Endometrium (tissue), 2 donors: Measurements from ENCODE around the gene KRTAP10-2.
"Not testable (repeated sequence)": the region's sequence is repeated elsewhere in the genome, so short reads cannot be mapped to it uniquely, and the experiment has no call there.

Experiments
- FAIRE-seq: peaks from 2 replicates; lab custom pipeline; 2012; peaks lifted over from hg19 to GRCh38; lab: Jason Lieb, UNC
- donor health status: control.
- donor health status: control.

Gene KRTAP10-2

GRCh38 chr21:44513389-44514217, 37.7 kb downstream of the KRTAP10-2 start:
- FAIRE-seq: no peak

GRCh38 chr21:44512496-44513388, 38.6 kb downstream of the KRTAP10-2 start:
- FAIRE-seq: no peak

GRCh38 chr21:44511938-44512275, 39.4 kb downstream of the KRTAP10-2 start:
- FAIRE-seq: no peak

DNA sequence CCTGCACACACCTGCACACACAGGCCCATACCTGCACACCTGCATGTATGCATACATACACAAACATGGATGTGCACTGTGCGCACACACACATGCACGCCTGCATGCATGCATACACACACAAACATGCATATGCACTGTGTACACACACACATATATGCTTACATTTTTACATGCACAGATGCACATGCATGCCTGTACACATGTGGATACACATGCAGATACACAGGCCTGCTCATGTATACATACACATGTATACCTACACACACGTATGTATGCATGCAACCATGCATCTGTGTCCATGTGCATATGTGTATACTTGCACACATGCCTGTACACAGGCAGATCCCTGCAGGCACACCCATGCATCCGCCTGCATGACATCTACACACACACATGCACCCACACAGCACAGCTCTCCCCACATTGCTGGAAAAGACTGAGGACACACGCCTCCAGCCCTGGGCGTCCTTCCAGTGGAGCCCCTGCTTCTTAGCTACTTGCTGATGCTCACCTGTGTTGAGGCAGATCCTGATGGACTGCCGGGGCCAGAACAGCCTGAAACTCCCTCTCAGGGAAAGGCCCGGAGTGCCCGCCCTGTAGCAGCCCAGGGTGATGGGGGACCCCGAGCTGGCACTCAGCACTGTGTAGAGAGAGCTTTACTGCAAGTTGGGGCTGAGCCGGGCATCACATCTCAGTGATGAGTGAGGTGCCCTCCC, 39.9 kb downstream of the KRTAP10-2 start:
- no peak for FAIRE-seq

DNA sequence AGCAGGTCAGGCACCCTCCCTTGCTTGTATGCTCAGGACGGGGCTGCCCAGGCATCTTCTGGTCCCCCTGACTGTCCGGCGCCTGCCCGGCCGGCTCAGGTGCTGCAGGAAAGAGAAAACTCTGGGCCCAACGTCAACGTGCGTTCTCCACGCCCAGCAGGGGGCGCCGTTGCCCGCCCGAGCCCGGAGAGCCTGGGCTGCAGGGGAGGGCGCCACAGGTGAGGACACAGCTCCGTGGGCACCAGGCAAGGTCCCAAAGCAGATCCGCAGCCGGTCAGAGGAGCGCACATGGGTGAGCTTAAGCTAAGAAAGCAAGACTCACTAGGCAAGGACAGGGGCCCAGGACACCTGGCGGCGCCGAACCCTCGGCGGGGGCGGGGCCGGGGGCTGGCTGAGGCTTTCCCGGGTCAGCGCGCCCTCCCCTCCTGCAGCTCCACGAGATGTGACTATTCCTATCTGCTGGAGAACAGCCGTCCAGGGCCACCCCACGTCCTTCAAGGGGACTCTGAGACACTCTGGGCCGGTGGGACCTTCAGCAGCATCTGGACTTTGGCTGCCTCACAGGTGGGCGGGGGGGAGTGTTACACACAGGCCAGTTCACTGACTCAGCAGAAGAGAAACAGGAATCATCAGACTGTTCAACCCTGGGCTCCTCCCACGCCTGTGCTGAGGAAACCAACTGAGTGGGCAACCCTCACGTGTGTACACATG, 40.6 kb downstream of the KRTAP10-2 start:
- FAIRE-seq: no peak

DNA sequence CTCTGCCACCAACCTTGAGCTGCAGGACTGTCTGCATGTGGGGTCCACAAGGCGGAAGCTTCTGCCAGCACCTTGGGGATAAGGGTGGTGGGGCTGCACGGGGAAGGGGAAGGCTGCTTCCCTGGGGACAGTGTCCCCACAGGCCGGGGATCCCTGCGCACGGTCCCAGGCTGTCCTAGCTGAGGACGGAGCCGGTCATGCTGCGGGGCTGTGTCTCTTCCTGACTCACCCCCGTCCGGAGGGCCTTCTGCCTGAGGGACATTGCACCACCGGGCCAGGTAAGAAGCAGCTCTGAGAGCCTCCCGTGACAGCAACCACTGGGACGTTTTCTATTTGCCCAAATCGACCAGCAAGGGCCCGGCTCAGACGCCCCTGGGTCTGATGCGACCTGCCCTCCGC, 41.2 kb downstream of the KRTAP10-2 start:
- FAIRE-seq: no peak

- FAIRE-seq: no peak
Observed at GRCh38 chr21:44509539-44509938, 41.8 kb downstream of the KRTAP10-2 start.

GRCh38 chr21:44508711-44509445, 42.4 kb downstream of the KRTAP10-2 start:
- FAIRE-seq: no peak

- FAIRE-seq: no peak
Observed at GRCh38 chr21:44508426-44508710, 42.9 kb downstream of the KRTAP10-2 start.

DNA sequence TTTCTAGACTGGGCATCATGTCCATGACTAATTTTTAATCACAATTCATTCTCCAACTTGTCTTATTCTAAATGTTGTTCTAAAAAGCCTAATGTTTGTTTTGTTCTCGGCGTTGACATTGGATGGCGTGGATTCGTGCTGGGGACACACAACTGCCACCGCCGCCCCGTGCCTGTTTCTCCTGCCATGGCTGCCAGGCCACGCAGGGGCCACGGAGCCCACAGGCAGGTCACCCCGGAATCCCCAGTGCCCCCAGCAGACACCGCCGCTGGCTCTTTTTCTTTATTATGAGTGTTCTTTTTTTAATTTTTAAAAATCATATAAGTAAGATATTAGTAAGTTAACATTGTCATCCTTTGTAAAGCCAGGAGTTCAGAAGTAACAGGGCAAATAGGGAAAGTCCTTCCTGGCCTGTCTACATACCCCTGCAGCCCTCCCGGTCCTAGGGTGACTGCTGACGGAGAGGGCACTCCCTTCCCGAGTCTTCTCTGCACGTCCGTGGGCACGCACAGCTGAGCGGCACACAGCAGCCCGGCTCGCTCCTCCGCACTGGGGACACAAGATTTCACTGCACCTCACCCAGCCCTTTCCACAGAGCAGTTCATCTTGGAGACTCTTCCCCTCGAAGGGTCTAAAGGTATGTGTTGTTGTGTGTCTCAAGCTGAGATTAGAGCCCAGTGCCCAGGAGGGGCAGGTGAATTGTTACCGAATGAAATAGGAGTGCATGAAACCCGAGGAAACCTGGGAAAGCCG, 43.5 kb downstream of the KRTAP10-2 start:
- no peak for FAIRE-seq

DNA sequence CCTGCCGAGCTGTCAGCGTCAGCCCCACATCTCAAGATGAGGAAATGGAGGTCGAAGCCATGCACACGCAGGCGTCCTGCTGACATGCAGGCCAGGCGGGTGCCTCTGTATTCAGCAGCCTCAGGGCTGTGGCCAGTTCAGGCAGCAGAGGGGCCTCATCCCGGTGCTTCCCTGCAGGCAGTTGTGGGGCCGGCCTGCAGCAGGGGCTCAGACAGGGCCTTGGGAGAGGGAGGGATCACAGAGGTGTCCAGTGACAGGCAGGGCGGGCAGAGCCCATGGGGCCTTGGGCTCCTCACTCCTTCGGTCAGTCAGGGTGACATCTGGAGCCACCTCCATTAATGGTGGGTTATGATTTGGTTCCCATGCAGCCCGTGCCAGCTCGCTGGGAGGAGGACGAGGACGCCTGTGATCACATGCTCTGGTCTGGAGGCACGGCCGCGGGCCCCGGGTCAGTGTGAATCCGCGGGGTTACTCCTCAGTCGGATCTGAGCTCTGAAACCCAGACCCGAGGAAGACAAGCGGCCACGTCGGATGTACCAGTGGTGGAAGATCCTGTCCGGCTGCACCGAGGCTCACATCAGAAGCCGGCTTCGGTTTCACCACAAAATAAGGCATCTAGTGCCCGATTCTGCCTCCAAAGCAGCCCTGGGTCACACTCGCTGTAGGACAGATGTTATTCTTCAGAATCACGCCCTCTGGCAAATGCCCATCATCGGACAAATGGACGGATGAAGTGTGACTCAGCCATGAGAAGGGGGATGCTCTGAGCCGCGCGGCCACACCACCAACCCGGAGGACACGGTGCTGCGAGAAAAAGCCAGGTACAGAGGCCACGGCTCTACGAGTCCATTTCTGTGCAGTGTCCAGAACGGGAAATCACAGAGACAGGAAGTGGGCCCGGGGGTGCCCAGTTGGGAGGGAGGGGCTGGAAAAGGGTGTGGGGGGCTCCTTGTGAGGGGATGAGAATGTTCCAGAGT, 44.7 kb downstream of the KRTAP10-2 start:
- no peak for FAIRE-seq

DNA sequence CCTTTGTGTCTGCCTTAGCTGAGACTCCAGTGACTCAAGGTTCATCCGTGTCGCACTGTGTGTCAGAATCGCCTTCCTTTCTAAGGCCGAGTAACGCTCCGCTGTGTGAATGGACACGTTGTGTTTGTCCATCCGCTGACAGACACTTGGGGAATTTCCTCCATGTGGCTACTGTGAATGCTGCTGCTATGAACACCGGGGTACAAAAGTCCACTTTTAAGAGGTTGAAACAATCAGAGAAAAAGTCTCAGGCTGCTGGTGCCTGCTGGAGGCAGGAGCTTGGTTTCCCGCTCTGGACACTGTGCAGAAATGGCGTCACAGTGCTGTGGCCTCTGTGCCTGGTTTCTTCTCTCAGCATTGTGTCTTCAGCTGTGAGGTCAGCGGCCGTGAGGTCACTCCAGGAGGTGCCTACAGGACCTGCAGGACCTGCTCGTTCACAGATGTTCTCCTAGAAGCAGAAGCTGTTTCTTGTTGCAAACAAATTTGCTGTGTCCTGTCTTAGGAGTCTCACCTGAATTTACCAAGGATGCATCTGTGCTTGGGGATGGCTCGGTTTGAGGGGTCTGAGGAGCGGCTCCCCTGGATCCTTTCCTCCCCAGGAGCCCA, 45.5 kb downstream of the KRTAP10-2 start:
- FAIRE-seq: no peak

GRCh38 chr21:44503901-44504399, 47.4 kb downstream of the KRTAP10-2 start:
- no peak for FAIRE-seq

GRCh38 chr21:44503006-44503889, 48.1 kb downstream of the KRTAP10-2 start:
- not testable (repeated sequence) for FAIRE-seq

DNA sequence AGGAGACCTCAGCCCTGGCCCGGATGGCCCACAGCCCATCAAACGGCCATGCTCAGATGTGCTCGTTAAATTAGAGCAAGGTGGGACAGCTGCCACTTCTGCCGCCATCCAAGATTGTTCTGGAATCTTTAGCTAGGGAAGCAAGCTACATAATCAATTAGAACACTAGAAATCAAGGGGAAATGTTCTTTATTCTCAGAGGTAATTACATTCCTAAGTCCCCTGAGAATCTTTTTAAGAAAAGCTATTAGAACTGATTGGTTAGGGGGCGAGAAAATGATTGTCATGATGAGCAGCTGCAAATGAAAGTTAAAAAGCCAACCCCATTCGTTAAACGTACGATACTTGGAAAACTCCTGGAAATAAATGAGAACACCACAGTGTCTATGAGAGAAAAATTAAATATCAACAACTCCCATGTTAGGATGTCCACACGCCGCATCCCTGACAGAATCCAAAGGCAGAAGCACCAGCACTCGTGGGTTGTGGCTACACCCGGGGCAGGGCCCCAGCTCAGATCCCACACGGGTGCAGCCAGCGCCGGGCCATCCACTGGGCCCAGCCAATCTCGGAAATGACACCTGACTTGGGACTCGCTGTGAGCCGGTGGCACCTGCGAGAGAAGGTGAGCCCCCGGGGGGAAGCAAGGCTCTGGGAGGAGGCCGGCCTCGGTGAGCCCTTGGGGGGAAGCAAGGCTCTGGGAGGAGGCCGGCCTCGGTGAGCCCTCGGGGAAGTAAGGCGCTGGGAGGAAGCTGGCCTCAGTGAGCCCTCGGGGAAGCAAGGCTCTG, 48.9 kb downstream of the KRTAP10-2 start:
- no peak for FAIRE-seq
